GM18505 (cell line): ENCODE results near the gene UBQLN1.
"Not testable (repeated sequence)": the region's sequence is repeated elsewhere in the genome, so short reads cannot be mapped to it uniquely, and the experiment has no call there.

Source experiments
- ATAC-seq: cut with Tn5 transposase; IDR thresholded peaks from one replicate; pipeline ENCODE4 v1.9.1; 2021; ENCODE audit not compliant: unreplicated experiment
- POLR2A ChIP-seq: IDR thresholded peaks from 4 replicates; pipeline ENCODE4 v1.6.1; 2011; ENCODE audit warnings: borderline replicate concordance; ENCODE audit not compliant: insufficient read depth, insufficient read length; ENCODE audit errors: extremely low read depth

The UBQLN1 gene

DNA sequence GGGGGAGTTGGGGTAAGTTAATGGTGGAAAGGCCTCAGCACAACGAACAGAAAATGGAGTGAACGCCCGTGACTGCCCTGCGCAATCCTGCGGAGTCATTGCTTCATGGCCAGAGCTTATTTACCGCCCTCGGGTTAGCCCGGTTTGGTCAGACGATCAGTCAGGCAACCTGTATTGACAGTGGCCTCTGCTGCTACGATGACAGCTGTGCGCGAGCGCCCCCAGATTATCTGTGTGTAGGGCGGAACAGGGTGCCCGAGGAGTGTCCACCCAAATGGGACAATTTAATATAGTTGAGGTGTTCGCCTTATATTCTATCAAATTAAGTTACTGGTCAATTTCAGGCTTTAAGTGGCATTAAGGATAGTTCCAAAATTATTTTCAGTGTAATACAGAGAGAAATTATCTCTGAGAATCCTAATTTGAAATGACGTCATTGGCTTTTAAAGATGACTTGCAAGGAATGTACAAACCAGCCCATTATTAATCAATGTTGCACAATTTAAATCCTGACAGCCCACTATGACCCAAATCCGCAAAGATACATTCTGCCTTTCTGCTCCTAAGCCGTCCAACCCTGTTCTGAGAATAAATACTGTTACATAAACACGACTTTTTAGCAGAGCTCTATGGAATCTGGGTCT is 879 bp upstream of the UBQLN1 start:
- TF ChIP-seq POLR2A, result no peak
- ATAC-seq, result peak; percentile 50

DNA sequence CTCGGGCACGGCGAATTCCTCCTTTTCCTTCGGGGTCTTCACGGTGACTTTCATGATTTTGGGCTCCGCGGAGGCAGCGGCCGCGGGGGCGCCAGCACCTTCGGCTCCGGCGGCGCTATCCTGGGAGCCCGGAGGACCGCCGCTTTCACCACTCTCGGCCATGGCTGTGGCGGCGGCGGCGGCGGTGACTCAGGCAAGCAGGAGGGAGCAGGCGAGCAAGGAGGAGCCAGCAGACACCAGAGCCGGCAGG is 315 bp downstream of the UBQLN1 start:
- TF ChIP-seq POLR2A, result no peak

DNA sequence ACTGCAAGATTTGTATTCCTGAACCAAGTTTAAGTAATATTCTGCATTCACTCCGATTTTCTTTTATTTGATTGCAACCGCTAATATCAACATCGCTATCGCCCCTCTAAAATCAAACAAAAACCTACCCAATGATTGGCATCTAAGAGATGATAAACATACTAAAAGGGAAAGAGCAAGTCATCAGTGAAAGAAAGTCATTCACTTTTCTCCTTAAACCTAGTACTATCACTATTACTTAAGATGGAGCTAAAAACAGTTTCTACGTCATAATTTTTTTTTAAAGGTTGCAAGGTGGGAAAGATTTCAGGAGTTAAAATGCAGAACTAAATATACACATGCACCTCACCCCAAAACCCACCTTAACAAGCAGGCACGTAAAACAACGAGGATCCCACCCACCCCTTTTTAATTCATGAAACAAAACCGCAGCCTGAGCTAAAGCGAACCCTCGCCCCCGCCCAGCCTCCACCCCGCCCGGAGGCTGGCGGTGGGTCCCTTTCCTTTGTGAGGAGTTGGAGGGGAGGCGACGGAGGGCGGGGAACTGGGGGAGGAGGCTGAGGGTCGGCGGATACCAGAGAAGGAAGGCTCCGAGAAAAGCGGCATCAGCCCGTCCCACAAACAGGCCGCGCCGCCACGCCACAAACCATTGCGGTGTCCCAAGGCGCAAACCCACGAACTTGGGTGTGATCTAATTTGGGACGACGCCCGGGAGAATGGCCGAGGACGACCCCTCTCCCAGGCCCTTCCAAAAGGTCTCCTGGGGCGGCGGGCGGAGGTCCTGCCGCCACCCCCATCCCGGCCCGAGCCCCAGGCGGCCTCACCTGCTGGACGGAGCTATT is 861 bp downstream of the UBQLN1 start:
- TF ChIP-seq POLR2A, result no peak
- ATAC-seq, result peak; percentile 16

More for the DNA sequence above, 315 bp downstream of the UBQLN1 start:
- peak; percentile 42 for ATAC-seq

DNA sequence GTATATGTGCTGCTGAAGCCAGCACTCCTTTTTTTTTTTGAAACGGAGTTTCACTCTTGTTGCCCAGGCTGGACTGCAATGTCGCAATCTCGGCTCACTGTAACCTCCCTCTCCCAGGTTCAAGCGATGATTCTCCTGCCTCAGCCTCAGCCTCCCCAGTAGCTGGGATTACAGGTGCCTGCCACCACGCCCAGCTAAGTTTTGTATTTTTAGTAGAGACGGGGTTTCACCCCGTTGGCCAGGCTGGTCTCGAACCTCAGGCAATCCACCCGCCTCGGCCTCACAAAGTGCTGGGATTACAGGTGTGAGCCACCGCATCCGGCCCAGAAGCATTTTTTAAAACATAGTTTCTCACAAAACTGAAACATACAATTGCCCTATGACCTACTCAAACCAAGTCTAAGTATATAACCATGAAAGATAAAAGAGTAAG is 2.5 kb downstream of the UBQLN1 start:
- not testable (repeated sequence) for ATAC-seq

- no peak for ATAC-seq
- no peak for TF ChIP-seq POLR2A
Observed at GRCh38 chr9:83701769-83702168, 6.0 kb downstream of the UBQLN1 start.

GRCh38 chr9:83701286-83701685 is 6.5 kb downstream of the UBQLN1 start:
- no peak for ATAC-seq
- TF ChIP-seq POLR2A, result no peak

DNA sequence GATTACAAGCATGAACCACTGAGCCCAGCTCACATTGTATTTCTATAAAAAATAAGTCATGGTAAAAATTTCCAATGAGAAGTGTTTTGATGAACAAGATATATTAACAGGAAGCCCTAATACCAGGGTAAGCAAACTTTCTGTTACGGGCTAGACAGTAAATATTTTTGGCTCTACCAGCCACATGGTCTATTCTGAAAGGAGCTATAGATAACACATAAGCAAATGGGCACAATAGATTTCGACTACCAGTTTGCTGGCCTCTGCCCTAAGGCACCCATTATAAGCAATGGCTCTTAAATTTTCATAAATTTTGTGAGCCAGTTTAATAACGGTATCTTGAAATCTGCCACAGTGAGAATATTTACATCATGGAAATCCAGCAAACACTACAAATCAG is 8.1 kb downstream of the UBQLN1 start:
- no peak for ATAC-seq

GRCh38 chr9:83698976-83699585 is 8.7 kb downstream of the UBQLN1 start:
- no peak for ATAC-seq
- no peak for TF ChIP-seq POLR2A

More for the DNA sequence above, 8.1 kb downstream of the UBQLN1 start:
- no peak for TF ChIP-seq POLR2A

DNA sequence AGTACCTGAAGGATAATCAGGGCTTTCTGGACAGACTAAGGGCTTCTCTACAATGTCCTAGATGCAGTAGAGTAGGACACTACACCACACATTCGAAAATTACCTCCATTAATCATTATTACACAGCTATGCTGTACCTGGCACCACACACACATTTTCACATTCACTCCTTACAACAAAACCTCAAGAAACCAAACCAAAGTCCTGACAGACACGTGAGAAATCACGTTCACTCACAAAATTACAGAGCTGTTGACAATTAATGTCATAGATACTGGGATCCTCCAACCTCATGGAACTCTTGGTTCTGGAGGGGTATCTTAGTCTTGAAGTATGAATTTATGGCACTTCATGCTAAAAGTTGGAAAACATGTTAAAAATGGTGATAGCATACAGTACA is 16.3 kb downstream of the UBQLN1 start:
- no peak for ATAC-seq
- TF ChIP-seq POLR2A, result no peak

GRCh38 chr9:83688921-83689320 is 18.8 kb downstream of the UBQLN1 start:
- ATAC-seq, result no peak
- no peak for TF ChIP-seq POLR2A

- ATAC-seq, result no peak
Observed at GRCh38 chr9:83681490-83681889, 26.3 kb downstream of the UBQLN1 start.

DNA sequence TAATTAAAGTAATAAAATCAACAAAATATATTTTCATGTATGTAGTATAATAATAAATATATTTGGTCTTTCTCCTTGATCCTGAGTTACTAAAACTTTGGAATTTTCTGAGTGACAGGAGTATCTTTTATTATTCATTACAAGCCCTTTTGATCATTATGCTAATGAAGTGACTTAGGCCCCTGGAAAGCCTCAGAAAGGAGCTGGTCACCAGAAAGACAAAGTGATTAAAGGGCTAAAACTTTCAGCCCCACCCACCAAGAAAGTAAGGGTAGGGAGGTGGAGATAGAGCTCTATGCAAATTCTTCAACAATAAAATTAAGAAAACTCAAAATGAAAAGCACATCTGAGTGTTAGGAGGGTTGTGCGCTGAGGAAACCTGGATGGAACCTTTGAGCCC is 27.5 kb downstream of the UBQLN1 start:
- ATAC-seq, result no peak
- TF ChIP-seq POLR2A, result no peak

More at GRCh38 chr9:83681490-83681889, 26.3 kb downstream of the UBQLN1 start:
- no peak for TF ChIP-seq POLR2A

DNA sequence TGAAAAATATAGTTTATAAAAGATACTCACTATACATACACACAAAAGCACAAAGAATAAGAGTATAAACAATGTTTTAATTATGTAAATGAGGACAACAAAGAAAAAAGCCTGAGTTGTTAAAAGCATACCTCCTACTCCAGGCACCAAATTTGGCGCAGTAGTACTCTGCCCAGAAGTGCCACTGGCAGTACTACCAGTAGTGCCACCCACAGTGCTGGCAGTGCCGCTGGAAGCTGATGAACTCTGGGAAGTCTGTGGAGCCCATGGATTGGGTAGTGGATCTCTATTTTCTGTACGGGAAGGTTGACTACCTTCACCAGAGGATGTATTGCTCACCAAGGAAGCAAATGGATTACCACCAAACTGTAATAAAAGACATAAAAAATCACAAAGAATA is 30.2 kb downstream of the UBQLN1 start:
- TF ChIP-seq POLR2A, result no peak
- ATAC-seq, result no peak

DNA sequence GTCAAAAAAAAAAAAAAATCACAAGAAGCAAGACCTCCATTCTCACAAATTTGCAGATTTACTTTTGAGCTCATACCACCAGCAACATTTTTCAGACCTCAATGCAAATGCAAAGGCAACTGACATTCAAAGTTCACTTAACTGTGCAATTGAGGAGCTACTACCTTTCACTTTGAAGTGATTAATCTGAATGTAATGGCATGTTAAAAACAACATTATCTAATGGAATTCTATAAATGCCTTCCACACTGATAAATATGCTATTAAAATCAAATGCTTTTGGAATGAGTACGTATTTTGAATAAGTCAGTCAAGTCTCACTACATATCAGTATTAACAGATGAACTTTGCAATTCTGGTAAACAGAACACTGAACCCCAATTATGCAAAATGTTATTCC is 32.3 kb downstream of the UBQLN1 start:
- TF ChIP-seq POLR2A, result no peak
- no peak for ATAC-seq
